ENCODE data around the gene MB.

Gene MB

GRCh38 chr22:35560366-35560765, 56.8 kb downstream of the MB start:
- H4K91ac ChIP-seq (ENCODE audit: low read depth, low read length) = no peak overlapping the region
- H3K27ac ChIP-seq (ENCODE audit: low read depth, low read length) = no peak overlapping the region
- no peak overlapping the region for H2AK5ac ChIP-seq (ENCODE audit: low read length)
- no peak overlapping the region for H2AFZ ChIP-seq (ENCODE audit: insufficient read depth, low read length, poor library complexity)
- H3K4ac ChIP-seq (ENCODE audit: low read depth, low read length) = no peak overlapping the region
- H3K79me2 ChIP-seq (ENCODE audit: control insufficient read depth, insufficient read depth, low read length, poor library complexity) = no peaks in the 10 kb centered on the region
- no peak overlapping the region for H3K4me3 ChIP-seq (ENCODE audit: low read depth, low read length)
- no peak for DNase-seq
- no peak overlapping the region for H3K18ac ChIP-seq (ENCODE audit: low read length)
- H3K79me1 ChIP-seq (ENCODE audit: low read length) = no peaks in the 10 kb centered on the region
- no peak overlapping the region for H3K14ac ChIP-seq (ENCODE audit: low read length)
- no peak overlapping the region for H4K12ac ChIP-seq (ENCODE audit: low read depth, low read length)
- H2BK5ac ChIP-seq (ENCODE audit: low read depth, low read length, poor library complexity) = no peak overlapping the region
- no peak overlapping the region for H3K23ac ChIP-seq (ENCODE audit: low read length)
- no peaks in the 10 kb centered on the region for H3K9me3 ChIP-seq (ENCODE audit: insufficient read depth, low read depth, low read length)
- H3K4me1 ChIP-seq (ENCODE audit: control insufficient read depth in 1 of 2, insufficient read depth in 2 of 2, low read length in 2 of 2) = peaks cover 6% of the 10 kb centered on the region in 2 experiments
- no peak overlapping the region for H2BK120ac ChIP-seq (ENCODE audit: insufficient read depth, low read length, poor library complexity)
- H4K8ac ChIP-seq (ENCODE audit: low read depth, low read length) = no peak overlapping the region
- no CpG with 5 or more reads among the region's 5 CpGs for WGBS (ENCODE audit: extremely low coverage, insufficient coverage, insufficient read length)
- no peaks in the 10 kb centered on the region for H3K36me3 ChIP-seq (ENCODE audit: control insufficient read depth in 1 of 2, insufficient read depth in 2 of 2, low read length in 2 of 2)
- H3K27me3 ChIP-seq (ENCODE audit: insufficient read depth, low read length) = no peaks in the 10 kb centered on the region
- no peak overlapping the region for H3K4me2 ChIP-seq (ENCODE audit: low read length)
- no peak overlapping the region for H3K9ac ChIP-seq (ENCODE audit: low read length)
- no peak overlapping the region for H2BK12ac ChIP-seq (ENCODE audit: low read length)

- no peaks in the 10 kb centered on the region for H3K79me1 ChIP-seq (ENCODE audit: low read length)
- H2BK5ac ChIP-seq (ENCODE audit: low read depth, low read length, poor library complexity) = no peak overlapping the region
- H3K4ac ChIP-seq (ENCODE audit: low read depth, low read length) = no peak overlapping the region
- H3K9me3 ChIP-seq (ENCODE audit: insufficient read depth, low read depth, low read length) = no peaks in the 10 kb centered on the region
- no peak overlapping the region for H4K91ac ChIP-seq (ENCODE audit: low read depth, low read length)
- H2BK12ac ChIP-seq (ENCODE audit: low read length) = no peak overlapping the region
- H3K23ac ChIP-seq (ENCODE audit: low read length) = no peak overlapping the region
- no peak overlapping the region for H3K18ac ChIP-seq (ENCODE audit: low read length)
- peaks cover 6% of the 10 kb centered on the region in 2 experiments for H3K4me1 ChIP-seq (ENCODE audit: control insufficient read depth in 1 of 2, insufficient read depth in 2 of 2, low read length in 2 of 2)
- no peak overlapping the region for H2BK120ac ChIP-seq (ENCODE audit: insufficient read depth, low read length, poor library complexity)
- H2AFZ ChIP-seq (ENCODE audit: insufficient read depth, low read length, poor library complexity) = no peak overlapping the region
- no peak overlapping the region for H3K9ac ChIP-seq (ENCODE audit: low read length)
- H3K4me2 ChIP-seq (ENCODE audit: low read length) = no peak overlapping the region
- no peaks in the 10 kb centered on the region for H3K27me3 ChIP-seq (ENCODE audit: insufficient read depth, low read length)
- WGBS (ENCODE audit: extremely low coverage, insufficient coverage, insufficient read length) = no CpG with 5 or more reads among the region's 2 CpGs
- H3K27ac ChIP-seq (ENCODE audit: low read depth, low read length) = no peak overlapping the region
- H4K8ac ChIP-seq (ENCODE audit: low read depth, low read length) = no peak overlapping the region
- H2AK5ac ChIP-seq (ENCODE audit: low read length) = no peak overlapping the region
- H3K14ac ChIP-seq (ENCODE audit: low read length) = no peak overlapping the region
- no peak for DNase-seq
- H4K12ac ChIP-seq (ENCODE audit: low read depth, low read length) = no peak overlapping the region
- no peaks in the 10 kb centered on the region for H3K79me2 ChIP-seq (ENCODE audit: control insufficient read depth, insufficient read depth, low read length, poor library complexity)
- no peaks in the 10 kb centered on the region for H3K36me3 ChIP-seq (ENCODE audit: control insufficient read depth in 1 of 2, insufficient read depth in 2 of 2, low read length in 2 of 2)
- H3K4me3 ChIP-seq (ENCODE audit: low read depth, low read length) = no peak overlapping the region
Observed at GRCh38 chr22:35559354-35560005, 57.6 kb downstream of the MB start.

GRCh38 chr22:35558719-35559118, 58.4 kb downstream of the MB start:
- no peak for DNase-seq

GRCh38 chr22:35558031-35558430, 59.1 kb downstream of the MB start:
- no CpG with 5 or more reads among the region's 5 CpGs for WGBS (ENCODE audit: extremely low coverage, insufficient coverage, insufficient read length)
- no peak overlapping the region for H2BK12ac ChIP-seq (ENCODE audit: low read length)
- no peak overlapping the region for H2BK120ac ChIP-seq (ENCODE audit: insufficient read depth, low read length, poor library complexity)
- no peak overlapping the region for H3K27ac ChIP-seq (ENCODE audit: low read depth, low read length)
- no peaks in the 10 kb centered on the region for H3K9me3 ChIP-seq (ENCODE audit: insufficient read depth, low read depth, low read length)
- no peak overlapping the region for H3K14ac ChIP-seq (ENCODE audit: low read length)
- H3K79me2 ChIP-seq (ENCODE audit: control insufficient read depth, insufficient read depth, low read length, poor library complexity) = no peaks in the 10 kb centered on the region
- no peak overlapping the region for H3K4me2 ChIP-seq (ENCODE audit: low read length)
- H4K91ac ChIP-seq (ENCODE audit: low read depth, low read length) = no peak overlapping the region
- no peak overlapping the region for H4K12ac ChIP-seq (ENCODE audit: low read depth, low read length)
- no peaks in the 10 kb centered on the region for H3K36me3 ChIP-seq (ENCODE audit: control insufficient read depth in 1 of 2, insufficient read depth in 2 of 2, low read length in 2 of 2)
- no peaks in the 10 kb centered on the region for H3K79me1 ChIP-seq (ENCODE audit: low read length)
- H4K8ac ChIP-seq (ENCODE audit: low read depth, low read length) = no peak overlapping the region
- H3K18ac ChIP-seq (ENCODE audit: low read length) = no peak overlapping the region
- no peak overlapping the region for H3K9ac ChIP-seq (ENCODE audit: low read length)
- H2AFZ ChIP-seq (ENCODE audit: insufficient read depth, low read length, poor library complexity) = no peak overlapping the region
- peaks cover 6% of the 10 kb centered on the region in 2 experiments for H3K4me1 ChIP-seq (ENCODE audit: control insufficient read depth in 1 of 2, insufficient read depth in 2 of 2, low read length in 2 of 2)
- no peak overlapping the region for H2AK5ac ChIP-seq (ENCODE audit: low read length)
- no peak for DNase-seq
- H3K23ac ChIP-seq (ENCODE audit: low read length) = no peak overlapping the region
- no peak overlapping the region for H3K4ac ChIP-seq (ENCODE audit: low read depth, low read length)
- no peaks in the 10 kb centered on the region for H3K27me3 ChIP-seq (ENCODE audit: insufficient read depth, low read length)
- H3K4me3 ChIP-seq (ENCODE audit: low read depth, low read length) = no peak overlapping the region
- H2BK5ac ChIP-seq (ENCODE audit: low read depth, low read length, poor library complexity) = no peak overlapping the region

More at GRCh38 chr22:35558719-35559118, 58.4 kb downstream of the MB start:
- Histone ChIP-seq H3K36me3 (ENCODE audit: control insufficient read depth in 1 of 2, insufficient read depth in 2 of 2, low read length in 2 of 2) (no peaks in the 10 kb centered on the region), H3K9ac (ENCODE audit: low read length) (no peak overlapping the region), H3K4me1 (ENCODE audit: control insufficient read depth in 1 of 2, insufficient read depth in 2 of 2, low read length in 2 of 2) (peaks cover 6% of the 10 kb centered on the region in 2 experiments), H3K4me3 (ENCODE audit: low read depth, low read length) (no peak overlapping the region), H3K18ac (ENCODE audit: low read length) (no peak overlapping the region), H4K12ac (ENCODE audit: low read depth, low read length) (no peak overlapping the region), H2AK5ac (ENCODE audit: low read length) (no peak overlapping the region), H3K27me3 (ENCODE audit: insufficient read depth, low read length) (no peaks in the 10 kb centered on the region), H3K14ac (ENCODE audit: low read length) (no peak overlapping the region), H4K8ac (ENCODE audit: low read depth, low read length) (no peak overlapping the region), H2BK120ac (ENCODE audit: insufficient read depth, low read length, poor library complexity) (no peak overlapping the region), H3K9me3 (ENCODE audit: insufficient read depth, low read depth, low read length) (no peaks in the 10 kb centered on the region), H2BK5ac (ENCODE audit: low read depth, low read length, poor library complexity) (no peak overlapping the region), H3K27ac (ENCODE audit: low read depth, low read length) (no peak overlapping the region), H3K79me1 (ENCODE audit: low read length) (no peaks in the 10 kb centered on the region), H3K4me2 (ENCODE audit: low read length) (no peak overlapping the region), H2BK12ac (ENCODE audit: low read length) (no peak overlapping the region), H4K91ac (ENCODE audit: low read depth, low read length) (no peak overlapping the region), H3K79me2 (ENCODE audit: control insufficient read depth, insufficient read depth, low read length, poor library complexity) (no peaks in the 10 kb centered on the region), H2AFZ (ENCODE audit: insufficient read depth, low read length, poor library complexity) (no peak overlapping the region), H3K4ac (ENCODE audit: low read depth, low read length) (no peak overlapping the region), H3K23ac (ENCODE audit: low read length) (no peak overlapping the region)
- no CpG with 5 or more reads among the region's 3 CpGs for WGBS (ENCODE audit: extremely low coverage, insufficient coverage, insufficient read length)

All from trophoblast cell (in vitro differentiated cells and primary cell).